Measurements from ENCODE around the gene CHRNA7.

The CHRNA7 gene

DNA sequence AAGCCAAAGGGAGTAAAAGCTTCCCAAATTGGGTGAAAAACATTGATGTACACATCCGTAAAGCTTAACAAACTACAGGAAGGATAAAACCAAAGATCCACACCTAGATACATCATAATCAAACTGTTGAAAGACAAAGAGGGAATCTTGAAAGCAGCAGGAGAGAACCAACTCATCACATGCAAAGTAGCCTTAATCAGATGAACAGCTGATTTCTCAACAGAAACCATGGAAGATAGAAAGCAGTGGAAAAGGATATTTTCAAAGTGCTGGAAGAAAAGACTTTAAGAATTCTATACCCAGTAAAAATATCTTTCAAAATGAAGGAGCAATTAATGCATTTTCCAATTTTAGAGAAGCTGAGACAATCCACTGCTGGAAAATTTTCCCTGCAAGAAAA, 36.8 kb downstream of the CHRNA7 start:
- in situ Hi-C loops (cut with MboI; ENCODE audit: low sequenced_read_pairs): no loop called here

- in situ Hi-C loops (cut with MboI; ENCODE audit: low sequenced_read_pairs): no loop called here
These were observed 59.6 kb downstream of the CHRNA7 start for GRCh38 chr15:32089851-32090359.

- in situ Hi-C loops (cut with MboI; ENCODE audit: low sequenced_read_pairs): no loop called here
These were observed 61.4 kb downstream of the CHRNA7 start for GRCh38 chr15:32091505-32092380.

- in situ Hi-C loops (cut with MboI; ENCODE audit: low sequenced_read_pairs): no loop called here
These were observed 65.9 kb downstream of the CHRNA7 start for GRCh38 chr15:32096213-32096612.

- in situ Hi-C loops (cut with MboI; ENCODE audit: low sequenced_read_pairs): no loop called here
These were observed 66.8 kb downstream of the CHRNA7 start for GRCh38 chr15:32096916-32097617.

DNA sequence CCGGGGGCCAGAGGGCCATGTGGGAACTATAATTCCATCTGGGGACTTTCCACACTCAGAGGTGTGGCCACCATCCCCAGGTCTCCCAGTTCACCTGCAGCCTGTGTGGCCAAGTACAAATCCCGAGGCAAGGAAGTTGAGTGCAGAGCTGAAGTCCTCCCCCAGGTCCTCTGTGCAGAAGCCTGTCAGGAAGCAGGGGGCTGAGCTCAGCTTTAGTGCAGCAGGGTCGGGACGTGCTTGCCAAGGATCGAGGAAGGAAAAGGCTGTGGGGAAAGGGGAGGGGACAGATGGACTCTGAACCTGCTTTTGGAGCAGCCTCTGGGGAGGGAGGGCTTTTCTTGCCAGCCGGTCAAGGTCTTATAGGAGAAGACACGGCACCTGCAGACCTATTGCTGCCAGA, 67.7 kb downstream of the CHRNA7 start:
- in situ Hi-C loops (cut with MboI; ENCODE audit: low sequenced_read_pairs): no loop called here

DNA sequence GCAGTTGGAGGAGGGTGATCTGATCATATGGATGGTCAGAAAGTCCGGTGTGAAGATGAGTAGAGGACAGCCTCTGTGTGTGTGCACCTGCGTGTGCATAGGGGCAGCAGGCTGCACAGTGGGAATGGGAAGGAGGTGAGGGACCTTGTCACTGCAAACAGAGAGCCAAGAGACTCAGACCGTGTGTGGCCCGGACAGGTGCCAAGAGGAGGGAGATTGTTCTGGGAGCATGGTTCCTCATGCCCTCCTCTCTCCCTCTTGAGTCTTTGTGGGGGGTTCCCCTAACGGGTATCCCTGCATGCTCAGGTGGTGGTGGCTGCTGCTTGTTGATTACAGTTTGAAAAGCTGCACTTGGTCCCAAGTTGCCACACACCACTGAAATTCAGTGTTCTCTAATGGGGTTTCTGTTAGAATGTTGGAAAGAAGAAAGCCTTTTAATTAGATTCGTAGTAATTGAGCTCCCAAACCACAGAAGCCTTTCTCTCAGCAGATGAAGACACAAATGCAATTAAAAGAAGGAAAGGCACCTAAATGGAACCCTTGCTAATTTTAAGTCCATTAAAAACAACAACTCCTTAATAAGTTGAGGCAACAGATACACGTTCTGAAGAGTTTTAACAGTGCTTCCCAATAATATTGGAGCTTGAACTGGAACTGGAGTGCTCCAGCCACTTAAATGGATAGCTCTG, 68.9 kb downstream of the CHRNA7 start:
- in situ Hi-C loops (cut with MboI; ENCODE audit: low sequenced_read_pairs): no loop called here

DNA sequence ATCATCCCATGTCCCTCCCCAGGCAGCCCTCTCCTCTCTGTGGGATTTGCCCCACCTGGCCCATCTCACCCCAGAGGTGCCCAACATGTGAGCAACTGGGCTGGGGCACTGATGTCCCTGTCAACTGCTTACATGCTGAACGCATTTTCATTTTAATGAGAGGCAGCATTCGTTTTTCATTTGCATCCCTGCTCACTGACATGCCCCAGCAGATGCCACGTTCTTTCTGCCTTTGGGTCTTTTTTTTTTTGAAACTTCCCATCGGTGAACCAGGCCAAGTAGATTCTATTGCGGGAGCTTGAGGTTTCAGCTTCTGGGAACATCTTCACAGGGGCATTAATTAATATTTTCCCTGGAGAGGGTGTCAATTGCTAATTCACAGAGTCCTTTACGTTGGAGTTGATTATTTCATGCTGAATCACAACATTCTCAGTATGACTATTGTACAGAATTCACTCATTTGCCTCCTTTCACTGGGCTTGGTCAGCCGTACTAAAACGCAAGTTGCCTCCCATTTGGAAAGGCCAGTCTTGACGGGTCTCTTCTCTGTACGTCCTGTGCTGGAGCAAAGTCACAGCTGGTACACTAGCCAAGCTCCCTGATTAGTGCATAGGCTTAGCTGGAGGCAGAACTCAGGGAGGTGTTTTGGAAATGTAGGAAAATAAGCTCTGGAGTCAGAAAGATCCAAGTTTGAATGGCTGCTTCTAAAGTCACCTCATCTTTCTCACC, 69.8 kb downstream of the CHRNA7 start:
- in situ Hi-C loops (cut with MboI; ENCODE audit: low sequenced_read_pairs): no loop called here

DNA sequence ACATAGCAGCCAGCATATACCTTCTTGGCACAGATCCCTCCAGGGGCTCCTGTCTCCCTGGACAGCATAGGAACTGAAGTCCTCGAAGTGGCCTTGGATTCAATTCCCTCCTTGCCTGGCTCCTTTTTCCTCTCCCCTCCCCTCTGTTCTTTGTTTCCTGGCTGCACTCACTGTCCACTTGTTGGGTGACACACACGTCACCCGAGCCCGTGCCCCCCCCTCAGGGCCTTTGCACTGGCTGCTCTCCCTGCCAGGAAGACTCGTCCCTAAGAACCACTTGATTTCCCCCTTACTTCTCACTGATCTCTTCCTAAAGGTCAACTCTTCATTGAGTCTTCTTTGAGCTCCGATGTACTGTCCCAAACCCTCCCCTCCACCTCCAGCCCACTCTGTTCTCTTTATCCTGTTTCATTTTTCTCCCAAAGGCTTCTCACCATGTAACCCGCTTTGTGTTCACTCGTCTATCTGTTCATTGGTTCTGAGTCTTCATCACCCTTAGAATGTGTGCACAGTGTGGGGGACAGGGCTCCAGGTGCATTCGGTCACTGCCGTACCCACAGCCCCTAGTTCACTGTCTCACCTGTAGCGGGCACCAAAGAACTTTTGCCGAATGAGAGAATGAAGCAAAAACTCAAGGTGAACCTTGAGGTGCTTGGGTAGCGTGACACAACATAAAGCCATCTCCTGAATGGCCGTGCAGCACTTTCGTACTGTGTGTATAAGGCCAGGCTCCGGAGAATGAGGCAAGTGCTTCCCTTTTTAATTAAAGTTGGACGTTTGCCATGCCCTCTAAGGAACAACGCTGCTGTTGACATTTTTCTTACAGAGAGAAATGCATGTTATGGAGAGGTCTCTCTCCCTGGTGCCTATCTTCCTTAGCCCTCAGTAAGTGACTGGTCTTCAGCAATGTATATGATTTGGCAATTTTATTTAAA, 74.0 kb downstream of the CHRNA7 start:
- in situ Hi-C loops (cut with MboI; ENCODE audit: low sequenced_read_pairs): no loop called here

DNA sequence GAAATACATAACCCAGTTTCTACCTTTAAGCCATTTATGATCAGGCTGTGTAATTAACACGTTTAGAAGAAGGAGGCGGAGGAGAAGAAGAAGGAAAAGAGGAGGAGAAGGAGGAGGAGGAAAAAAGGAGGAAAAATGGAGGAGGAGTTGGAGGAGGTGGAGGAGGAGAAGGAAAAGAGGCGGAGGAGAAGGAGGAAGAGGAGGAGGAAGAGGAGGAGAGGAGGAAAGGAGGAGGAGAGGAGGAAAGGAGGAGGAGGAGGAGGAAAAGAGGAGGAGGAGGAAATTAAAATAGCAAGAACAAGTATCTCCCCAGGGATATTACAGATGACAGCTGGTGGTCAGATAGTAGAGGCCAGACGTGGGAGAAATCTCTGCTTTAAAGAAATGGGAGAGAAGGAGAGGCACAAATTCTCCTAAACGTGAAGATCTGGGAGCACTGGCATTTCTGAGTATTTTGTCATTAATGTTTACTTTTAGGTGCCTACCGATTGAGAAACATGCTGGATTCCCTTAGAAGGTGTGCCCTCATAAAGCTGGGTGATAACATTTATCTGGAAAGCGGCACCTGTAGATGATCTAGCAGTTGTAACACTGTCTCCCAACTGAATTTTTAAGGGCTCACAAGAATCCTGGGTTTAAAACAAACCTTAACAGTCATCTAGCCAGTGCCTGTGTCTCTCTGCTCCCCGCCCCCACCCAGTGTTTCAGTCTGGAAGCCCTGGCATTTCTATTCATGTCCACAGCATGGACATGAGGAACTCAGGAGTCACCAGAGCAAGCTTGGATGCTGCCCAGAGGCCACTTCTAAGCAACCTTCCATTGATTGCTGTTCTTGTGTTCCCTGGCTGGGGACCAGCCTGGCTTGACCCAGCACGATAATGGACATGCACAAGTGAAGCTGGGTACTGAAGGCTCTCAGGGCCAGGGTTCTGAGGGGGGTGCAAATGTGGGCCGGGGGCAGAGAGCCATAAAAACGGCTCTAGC, 75.2 kb downstream of the CHRNA7 start:
- in situ Hi-C loops (cut with MboI; ENCODE audit: low sequenced_read_pairs): no loop called here

DNA sequence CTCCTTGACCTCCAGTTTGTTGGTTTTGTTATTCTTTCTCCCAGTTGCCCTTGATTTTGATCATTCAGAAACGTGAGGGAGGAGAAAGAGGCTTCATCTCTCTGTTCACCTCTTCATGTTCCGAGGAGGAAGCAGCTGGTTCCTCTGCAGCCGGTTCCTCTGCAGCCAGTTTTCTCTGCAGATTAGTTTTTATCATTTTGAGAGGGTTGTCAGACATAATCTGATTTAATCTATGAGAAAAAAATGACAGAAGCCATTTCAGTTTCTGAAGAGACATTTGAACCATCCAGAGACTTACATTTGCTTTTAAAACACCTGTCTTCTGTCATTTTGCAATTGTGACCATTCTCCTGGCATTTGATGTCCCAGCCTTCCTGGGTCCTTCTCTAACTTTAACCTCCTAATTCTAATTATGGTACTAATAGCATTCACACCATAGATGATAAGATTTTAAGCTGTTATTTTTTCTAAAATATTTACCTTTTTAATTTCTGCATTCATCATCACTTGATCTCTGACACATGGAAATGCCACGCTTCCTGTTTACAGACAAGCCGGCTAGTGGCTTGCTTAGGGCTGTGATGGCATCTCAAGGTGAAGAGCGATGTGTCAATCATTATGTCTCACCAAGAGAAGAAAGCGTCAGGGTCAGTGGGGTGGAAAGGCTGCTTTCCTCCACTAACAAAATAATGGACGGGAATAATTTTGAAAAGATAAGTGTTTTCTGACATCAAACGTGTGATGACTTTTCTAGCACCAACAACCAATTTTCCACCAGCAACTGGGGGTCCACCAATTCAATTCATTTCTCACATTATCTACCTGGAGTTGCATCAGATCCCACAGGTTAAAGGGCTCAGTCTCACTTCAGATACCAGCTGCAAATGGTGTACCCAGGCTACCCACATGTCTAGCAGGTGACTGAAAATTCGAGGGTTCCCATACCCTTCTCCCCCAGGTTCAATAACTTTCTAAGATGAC, 76.4 kb downstream of the CHRNA7 start:
- in situ Hi-C loops (cut with MboI; ENCODE audit: low sequenced_read_pairs): no loop called here

DNA sequence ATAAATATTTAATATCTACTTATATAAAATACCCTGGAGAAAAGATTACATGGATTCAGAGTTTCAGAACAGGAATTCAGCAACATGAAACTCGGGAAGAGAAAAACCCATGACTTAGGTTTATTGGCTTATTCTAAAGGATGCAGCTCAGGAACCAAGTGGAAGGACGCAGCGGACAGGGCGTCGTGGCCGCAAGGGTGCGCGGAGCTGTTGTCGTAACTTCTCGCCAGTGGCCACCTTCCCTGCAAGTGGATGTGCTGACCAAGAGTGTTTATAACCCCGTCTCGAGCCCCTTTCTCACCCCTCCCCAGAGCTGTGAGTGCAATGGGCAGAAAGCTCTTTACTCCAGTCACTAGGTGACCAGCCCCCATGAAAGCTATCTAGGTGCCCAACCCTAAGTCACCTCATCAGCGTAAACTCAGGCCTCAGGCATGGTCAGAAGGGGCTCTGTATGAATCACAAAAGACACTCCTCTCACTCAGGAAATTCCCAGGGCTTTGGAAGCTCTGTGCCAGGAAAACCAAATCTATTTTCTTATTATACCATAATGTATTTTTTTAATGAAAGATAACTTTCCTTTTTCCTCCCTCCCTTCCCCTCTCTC, 77.3 kb downstream of the CHRNA7 start:
- in situ Hi-C loops (cut with MboI; ENCODE audit: low sequenced_read_pairs): no loop called here

GRCh38 chr15:32108661-32109060, 78.3 kb downstream of the CHRNA7 start:
- in situ Hi-C loops (cut with MboI; ENCODE audit: low sequenced_read_pairs): no loop called here

DNA sequence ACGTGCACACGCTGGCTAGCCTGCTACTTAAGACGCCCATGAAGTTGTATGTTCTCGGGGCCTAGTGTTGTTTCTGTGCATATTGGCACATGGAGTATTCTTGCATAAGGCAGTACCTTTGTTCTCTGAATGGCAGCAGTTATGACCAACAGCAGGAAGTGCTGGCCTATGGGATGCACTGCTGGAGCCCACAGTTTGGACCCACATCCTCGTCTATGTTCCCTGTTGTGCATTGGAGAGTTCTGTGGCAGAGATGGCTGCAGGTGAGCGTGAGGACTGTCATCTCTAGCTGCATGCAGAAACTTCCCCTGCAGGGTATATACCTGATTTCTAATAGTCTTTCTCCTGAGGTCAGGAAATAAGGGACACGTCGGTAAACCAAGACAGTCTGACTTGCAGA, 81.8 kb downstream of the CHRNA7 start:
- in situ Hi-C loops (cut with MboI; ENCODE audit: low sequenced_read_pairs): no loop called here

GRCh38 chr15:32113224-32113623, 82.9 kb downstream of the CHRNA7 start:
- in situ Hi-C loops (cut with MboI; ENCODE audit: low sequenced_read_pairs): no loop called here

- in situ Hi-C loops (cut with MboI; ENCODE audit: low sequenced_read_pairs): no loop called here
These were observed 86.8 kb downstream of the CHRNA7 start for GRCh38 chr15:32117122-32117521.

DNA sequence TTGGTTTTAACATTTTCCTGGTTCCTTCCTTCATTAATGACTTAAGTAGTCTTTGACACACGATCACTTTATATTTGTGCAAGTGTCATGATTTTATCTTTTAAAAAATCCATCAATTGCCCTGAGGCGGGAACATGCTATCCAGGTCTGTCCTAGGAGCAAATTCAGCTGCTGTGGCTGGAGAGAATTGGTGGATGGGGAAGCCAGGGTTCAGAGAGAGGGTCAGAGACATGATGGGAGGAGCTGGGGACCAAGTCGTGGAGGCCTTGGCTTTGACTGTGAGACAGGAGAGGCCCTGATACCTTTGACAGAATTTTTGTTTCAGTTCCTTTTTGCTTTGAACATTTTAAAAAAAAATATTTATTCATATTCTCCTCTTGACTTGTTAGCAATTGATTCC, 89.0 kb downstream of the CHRNA7 start:
- in situ Hi-C loops (cut with MboI; ENCODE audit: low sequenced_read_pairs): no loop called here
